ENCODE measurements around the gene ABHD8. TPM values are rescaled to one million over a fixed set of nuclear protein-coding genes. Genes with fewer than 3 reads are reported as not detected.
A peak's percentile ranks its signal among the peaks of the same experiment; 100 is the strongest.
"Not testable (repeated sequence)": the region's sequence is repeated elsewhere in the genome, so short reads cannot be mapped to it uniquely, and the experiment has no call there.

ABHD8 gene
- total RNA-seq, 1 experiment from 2014 or later = 5.2 TPM

- CTCF ChIA-PET; H3K9ac ChIP-seq (ENCODE audit: low read length); H3K27me3 ChIP-seq (ENCODE audit: insufficient read depth, low read length); POLR2A ChIA-PET; H3K79me2 ChIP-seq (ENCODE audit: insufficient read depth, low read length); DNase-seq (ENCODE audit: low read depth, low spot score); H3K27ac ChIP-seq (ENCODE audit: low read depth, low read length); H3K9me2 ChIP-seq (ENCODE audit: insufficient read depth); intact Hi-C loops (cut with micrococcal nuclease); H4K20me1 ChIP-seq (ENCODE audit: insufficient read depth); ATAC-seq; H3K4me2 ChIP-seq (ENCODE audit: low read length); H3K4me3 ChIP-seq (replicated peaks in 1 of 2; ENCODE audit: low read depth in 1 of 2, low read length in 2 of 2); BruUV-seq (replicated peaks); H3K9me3 ChIP-seq (ENCODE audit: control insufficient read depth in 1 of 2, insufficient read depth in 1 of 2, low read depth in 1 of 2, low read length in 2 of 2); H3K4me1 ChIP-seq (ENCODE audit: control insufficient read depth in 1 of 2, insufficient read depth in 2 of 2, low read length in 2 of 2); RAD21 ChIA-PET (ENCODE audit: low non-redundant PET in 1 of 2, low total read pairs in 2 of 2, uncharacterized antibody in 2 of 2, unreplicated experiment in 2 of 2); H2AFZ ChIP-seq (ENCODE audit: low read depth, low read length, poor library complexity, severe bottlenecking): not testable (repeated sequence)
- peaks cover 17 to 46% of the 10 kb centered on the region in 2 experiments for H3K36me3 ChIP-seq (ENCODE audit: control insufficient read depth in 1 of 2, insufficient read depth in 2 of 2, low read length in 2 of 2)
Observed at GRCh38 chr19:17274892-17275291, 28.3 kb downstream of the ABHD8 start.

DNA sequence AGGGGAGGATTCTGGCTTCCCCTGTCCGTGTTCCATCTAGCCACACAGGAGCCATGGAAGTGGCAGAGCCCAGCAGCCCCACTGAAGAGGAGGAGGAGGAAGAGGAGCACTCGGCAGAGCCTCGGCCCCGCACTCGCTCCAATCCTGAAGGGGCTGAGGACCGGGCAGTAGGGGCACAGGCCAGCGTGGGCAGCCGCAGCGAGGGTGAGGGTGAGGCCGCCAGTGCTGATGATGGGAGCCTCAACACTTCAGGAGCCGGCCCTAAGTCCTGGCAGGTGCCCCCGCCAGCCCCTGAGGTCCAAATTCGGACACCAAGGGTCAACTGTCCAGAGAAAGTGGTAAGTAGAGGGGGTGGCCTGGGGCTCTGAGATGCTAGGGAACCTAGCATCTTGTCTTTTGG, 34.5 kb downstream of the ABHD8 start:
- peaks cover 3 to 9% of the 10 kb centered on the region in 2 experiments; a peak in 3 of 4 replicates for H3K4me1 ChIP-seq (ENCODE audit: control insufficient read depth in 1 of 2, insufficient read depth in 2 of 2, low read length in 2 of 2)
- peak overlapping the region; percentile 93 for H3K4me2 ChIP-seq (ENCODE audit: low read length)
- no TSS peak for BruUV-seq (replicated peaks)
- peak overlapping the region; percentile 65; the same call in 1 of the 2 replicates for H3K27ac ChIP-seq (ENCODE audit: low read depth, low read length)
- ChIA-PET RAD21 (ENCODE audit: low non-redundant PET in 1 of 2, low total read pairs in 2 of 2, uncharacterized antibody in 2 of 2, unreplicated experiment in 2 of 2) (no interaction called here), POLR2A (interaction anchor here (0.9 kb wide), 1 partner anchor 42 kb away, joined by 3 read pairs; the partner anchor contains the start of gene OCEL1), CTCF (no interaction called here)
- peak overlapping the region; percentile 91 for H3K9ac ChIP-seq (ENCODE audit: low read length)
- peaks cover 6 to 24% of the 10 kb centered on the region in 2 experiments; a peak in 3 of 4 replicates for H3K36me3 ChIP-seq (ENCODE audit: control insufficient read depth in 1 of 2, insufficient read depth in 2 of 2, low read length in 2 of 2)
- H3K4me3 ChIP-seq (replicated peaks in 1 of 2; ENCODE audit: low read depth in 1 of 2, low read length in 2 of 2) = peak overlapping the region; percentile 84 to 91; a peak in 3 of 4 replicates
- ATAC-seq (no peak), DNase-seq (ENCODE audit: low read depth, low spot score) (no peak)
- H3K9me2 ChIP-seq (ENCODE audit: insufficient read depth) = no peaks in the 10 kb centered on the region
- peaks cover 17% of the 10 kb centered on the region for H3K79me2 ChIP-seq (ENCODE audit: insufficient read depth, low read length)
- H2AFZ ChIP-seq (ENCODE audit: low read depth, low read length, poor library complexity, severe bottlenecking) = no peak overlapping the region
- intact Hi-C loops (cut with micrococcal nuclease) = no loop called here
- no peaks in the 10 kb centered on the region for H3K9me3 ChIP-seq (ENCODE audit: control insufficient read depth in 1 of 2, insufficient read depth in 1 of 2, low read depth in 1 of 2, low read length in 2 of 2)
- no peaks in the 10 kb centered on the region for H3K27me3 ChIP-seq (ENCODE audit: insufficient read depth, low read length)
- H4K20me1 ChIP-seq (ENCODE audit: insufficient read depth) = no peaks in the 10 kb centered on the region
- TF ChIP-seq, protein P1, sequence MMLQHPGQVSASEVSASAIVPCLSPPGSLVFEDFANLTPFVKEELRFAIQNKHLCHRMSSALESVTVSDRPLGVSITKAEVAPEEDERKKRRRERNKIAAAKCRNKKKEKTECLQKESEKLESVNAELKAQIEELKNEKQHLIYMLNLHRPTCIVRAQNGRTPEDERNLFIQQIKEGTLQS (IDR thresholded peaks at IDR 0.05) = no peak
- no peak for TF ChIP-seq SRF (IDR thresholded peaks at IDR 0.05; ENCODE audit: low read depth)
- TF ChIP-seq SP1 (IDR thresholded peaks at IDR 0.05; ENCODE audit: low read depth) = no peak
- TF ChIP-seq FOSL1 (IDR thresholded peaks at IDR 0.05; ENCODE audit: low read depth) = no peak
- TF ChIP-seq EZH2phosphoT487 (IDR thresholded peaks at IDR 0.05; ENCODE audit: borderline replicate concordance) = no peak
- TF ChIP-seq, protein P2, sequence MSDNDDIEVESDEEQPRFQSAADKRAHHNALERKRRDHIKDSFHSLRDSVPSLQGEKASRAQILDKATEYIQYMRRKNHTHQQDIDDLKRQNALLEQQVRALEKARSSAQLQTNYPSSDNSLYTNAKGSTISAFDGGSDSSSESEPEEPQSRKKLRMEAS (IDR thresholded peaks at IDR 0.05) = no peak
- TF ChIP-seq REST (IDR thresholded peaks at IDR 0.05; ENCODE audit: low read depth) = no peak
- TF ChIP-seq YY1 (IDR thresholded peaks at IDR 0.05; ENCODE audit: extremely low read depth, insufficient replicate concordance, low read depth, low read length) = no peak
- no peak for TF ChIP-seq POLR2AphosphoS5 (IDR thresholded peaks at IDR 0.05; ENCODE audit: low read depth, low read length)
- TF ChIP-seq TCF7L2 (IDR thresholded peaks at IDR 0.05; ENCODE audit: borderline replicate concordance, extremely low read depth, insufficient read depth, insufficient read length) = no peak
- TF ChIP-seq EZH2 (IDR thresholded peaks at IDR 0.05) = no peak
- TF ChIP-seq JUND (IDR thresholded peaks at IDR 0.05) = no peak
- no peak for TF ChIP-seq CEBPB (IDR thresholded peaks at IDR 0.05; ENCODE audit: low read depth)
- TF ChIP-seq RAD21 (IDR thresholded peaks at IDR 0.05; ENCODE audit: low read depth) = no peak
- TF ChIP-seq CTCF (IDR thresholded peaks at IDR 0.05 in 2 of 3, conservative IDR thresholded peaks at IDR 0.05 in 1 of 3; ENCODE audit: borderline replicate concordance in 1 of 3, insufficient read depth in 1 of 3, low read depth in 2 of 3, low read length in 2 of 3) = no peak
- no peak for TF ChIP-seq CBX3 (IDR thresholded peaks at IDR 0.05; ENCODE audit: low read depth)
- no peak for TF ChIP-seq ZFX (IDR thresholded peaks at IDR 0.05)

All from HCT116 (cell line).